Right atrium auricular region (tissue), 2 donors: ENCODE data around the gene DNAH10. TPM values are rescaled to one million over a fixed set of nuclear protein-coding genes. Genes with fewer than 3 reads are reported as not detected.

Experiments
- DNase-seq: peaks from one replicate; pipeline ENCODE4 v3.0.0-alpha.2; 2019; ENCODE audit warnings: low spot score
- H3K27ac ChIP-seq, 2 donors: fragments of 200-600 bp; sonication (generic); 1 replicate in 1 of 2; 2 replicates in 1 of 2; pipeline ENCODE4 v1.5.1; 2016 to 2019
- H3K27me3 ChIP-seq, 2 donors: fragments of 200-600 bp; sonication (generic); one replicate each; pipeline versions ENCODE4 v1.5.1 to v1.6.0; 2017 to 2019
- H3K36me3 ChIP-seq: fragments of 200-600 bp; sonication (generic); one replicate; pipeline ENCODE4 v1.5.1; 2016
- H3K4me1 ChIP-seq, 2 donors: fragments of 200-600 bp; sonication (generic); one replicate each; pipeline versions ENCODE4 v1.5.1 to v1.6.0; 2017 to 2019
- H3K4me3 ChIP-seq, 2 donors: fragments of 200-600 bp; sonication (generic); 1 replicate in 1 of 2; 2 replicates in 1 of 2; pipeline ENCODE4 v1.5.1; 2017 to 2019; ENCODE audit warnings: mild to moderate bottlenecking in 1 of 2, moderate library complexity in 1 of 2
- H3K9me3 ChIP-seq, 2 donors: fragments of 200-600 bp; sonication (generic); one replicate each; pipeline ENCODE4 v1.5.1; 2019
- total RNA-seq, 2 donors: library from RNA; depleted of rRNA; stranded (reverse); fragments of >200 nt; gene quantifications; one replicate each; pipeline ENCODE4 v1.1.0, GENCODE V29; 2016
- TF ChIP-seq, protein P1 (sequence below), 2 donors: fragments of 200-600 bp; sonication (generic); IDR thresholded peaks; one replicate each; pipeline ENCODE4 v1.5.1; 2019; ENCODE audit warnings: antibody characterized with exemption in 2 of 2

Gene DNAH10
- total RNA-seq, 2 donors from 2014 or later = 0.11 TPM; not detected in 1

DNA sequence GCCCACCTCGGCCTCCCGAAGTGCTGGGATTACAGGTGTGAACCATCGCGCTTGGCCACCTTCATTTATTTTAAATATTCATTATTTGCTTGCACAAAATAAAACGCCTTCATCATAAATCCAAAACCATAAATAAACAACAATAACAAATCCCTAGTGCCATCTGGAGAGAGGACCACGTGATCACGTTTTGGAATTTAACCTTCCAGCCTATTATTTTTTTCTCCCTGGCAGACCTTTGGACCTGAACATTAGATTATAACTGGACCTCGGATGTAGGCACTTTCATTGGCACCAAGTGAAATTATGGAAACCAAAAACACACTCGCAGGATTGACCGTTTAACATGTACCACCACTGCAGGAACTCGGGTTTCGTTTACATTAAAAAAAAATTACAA is 2.0 kb downstream of the DNAH10 start:
- peaks cover 0 to 10% of the 10 kb centered on the region in 2 donors for H3K4me1 ChIP-seq
- no peak for DNase-seq
- H3K36me3 ChIP-seq = peaks cover 8% of the 10 kb centered on the region
- TF ChIP-seq, protein P1, sequence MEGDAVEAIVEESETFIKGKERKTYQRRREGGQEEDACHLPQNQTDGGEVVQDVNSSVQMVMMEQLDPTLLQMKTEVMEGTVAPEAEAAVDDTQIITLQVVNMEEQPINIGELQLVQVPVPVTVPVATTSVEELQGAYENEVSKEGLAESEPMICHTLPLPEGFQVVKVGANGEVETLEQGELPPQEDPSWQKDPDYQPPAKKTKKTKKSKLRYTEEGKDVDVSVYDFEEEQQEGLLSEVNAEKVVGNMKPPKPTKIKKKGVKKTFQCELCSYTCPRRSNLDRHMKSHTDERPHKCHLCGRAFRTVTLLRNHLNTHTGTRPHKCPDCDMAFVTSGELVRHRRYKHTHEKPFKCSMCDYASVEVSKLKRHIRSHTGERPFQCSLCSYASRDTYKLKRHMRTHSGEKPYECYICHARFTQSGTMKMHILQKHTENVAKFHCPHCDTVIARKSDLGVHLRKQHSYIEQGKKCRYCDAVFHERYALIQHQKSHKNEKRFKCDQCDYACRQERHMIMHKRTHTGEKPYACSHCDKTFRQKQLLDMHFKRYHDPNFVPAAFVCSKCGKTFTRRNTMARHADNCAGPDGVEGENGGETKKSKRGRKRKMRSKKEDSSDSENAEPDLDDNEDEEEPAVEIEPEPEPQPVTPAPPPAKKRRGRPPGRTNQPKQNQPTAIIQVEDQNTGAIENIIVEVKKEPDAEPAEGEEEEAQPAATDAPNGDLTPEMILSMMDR (IDR thresholded peaks at IDR 0.05) = no peak
- no peak overlapping the region for H3K27ac ChIP-seq
- H3K27me3 ChIP-seq = peaks cover 0 to 10% of the 10 kb centered on the region in 2 donors
- H3K4me3 ChIP-seq = no peak overlapping the region
- no peaks in the 10 kb centered on the region for H3K9me3 ChIP-seq

DNA sequence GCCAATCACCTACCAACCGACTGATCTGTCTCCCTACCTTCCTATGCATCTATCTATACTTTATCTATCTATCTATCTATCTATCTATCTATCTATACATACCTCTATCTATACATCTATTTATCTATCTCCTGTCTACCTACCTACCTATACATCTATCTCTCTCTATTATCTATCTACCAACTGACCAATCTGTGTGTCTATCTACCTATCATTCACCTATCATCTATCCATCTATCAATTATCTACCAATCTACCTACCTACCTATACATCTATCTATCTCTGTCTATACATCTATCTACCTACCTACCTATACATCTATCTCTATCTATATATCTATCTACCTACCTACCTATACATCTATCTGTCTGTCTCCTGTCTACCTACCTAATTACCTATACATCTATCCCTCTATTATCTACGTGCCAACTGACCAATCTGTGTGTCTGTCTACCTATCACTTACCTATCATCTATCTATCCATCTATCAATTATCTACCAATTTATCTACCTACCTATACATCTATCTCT is 3.5 kb downstream of the DNAH10 start:
- H3K4me3 ChIP-seq = no peak overlapping the region
- DNase-seq = no peak
- peaks cover 0 to 10% of the 10 kb centered on the region in 2 donors for H3K4me1 ChIP-seq
- no peaks in the 10 kb centered on the region for H3K9me3 ChIP-seq
- no peaks in the 10 kb centered on the region for H3K36me3 ChIP-seq
- H3K27me3 ChIP-seq = peaks cover 0 to 10% of the 10 kb centered on the region in 2 donors
- TF ChIP-seq, protein P1 (IDR thresholded peaks at IDR 0.05) = no peak
- no peak overlapping the region for H3K27ac ChIP-seq

DNA sequence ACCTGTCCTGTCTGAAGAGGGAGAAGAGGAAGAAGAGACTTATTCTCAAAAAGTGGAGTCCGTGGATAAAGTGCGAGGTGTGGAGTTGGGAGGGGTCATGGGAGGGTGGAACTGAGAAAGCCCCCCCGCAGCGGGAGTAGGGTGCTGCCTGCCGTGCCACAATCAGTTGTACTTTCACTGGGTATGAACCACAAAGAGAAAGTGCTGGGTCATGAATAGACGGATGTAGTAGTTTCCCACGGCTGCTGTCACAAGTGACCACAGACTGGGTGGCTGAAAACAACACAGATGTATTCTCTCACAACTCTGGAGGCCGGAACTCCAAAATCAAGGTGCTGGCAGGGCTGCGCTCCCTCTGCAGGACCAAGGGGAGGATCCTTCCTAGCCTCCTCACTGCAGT is 5.5 kb downstream of the DNAH10 start:
- Histone ChIP-seq H3K4me1 (peaks cover 0 to 2% of the 10 kb centered on the region in 2 donors), H3K27ac (no peak overlapping the region), H3K36me3 (no peaks in the 10 kb centered on the region), H3K9me3 (no peaks in the 10 kb centered on the region), H3K4me3 (no peak overlapping the region), H3K27me3 (peaks cover 0 to 2% of the 10 kb centered on the region in 2 donors)
- DNase-seq = no peak
- TF ChIP-seq, protein P1 (IDR thresholded peaks at IDR 0.05) = no peak

DNA sequence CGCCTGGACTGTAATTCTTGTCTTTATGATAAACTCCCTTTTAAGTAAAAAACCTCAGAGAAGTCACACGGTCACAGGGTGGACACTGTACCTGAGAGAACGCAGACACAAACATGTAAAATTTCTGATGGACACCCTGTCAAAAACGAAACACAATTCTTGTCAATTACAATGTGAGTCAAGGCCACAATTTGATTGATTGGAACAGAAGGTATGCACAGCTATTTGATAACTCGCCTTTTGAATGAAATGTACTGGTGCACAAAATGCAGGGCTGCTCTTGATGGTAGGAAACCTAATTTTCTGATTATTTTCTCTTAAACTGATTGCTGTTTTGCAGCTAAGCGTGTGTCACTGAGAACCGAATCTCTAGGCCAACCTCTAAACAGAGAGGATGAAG is 9.2 kb downstream of the DNAH10 start:
- TF ChIP-seq, protein P1 (IDR thresholded peaks at IDR 0.05) = no peak
- H3K27me3 ChIP-seq = no peaks in the 10 kb centered on the region
- H3K4me1 ChIP-seq = no peaks in the 10 kb centered on the region
- no peak for DNase-seq
- H3K27ac ChIP-seq = no peak overlapping the region
- H3K4me3 ChIP-seq = no peak overlapping the region
- H3K36me3 ChIP-seq = no peaks in the 10 kb centered on the region
- no peaks in the 10 kb centered on the region for H3K9me3 ChIP-seq

DNA sequence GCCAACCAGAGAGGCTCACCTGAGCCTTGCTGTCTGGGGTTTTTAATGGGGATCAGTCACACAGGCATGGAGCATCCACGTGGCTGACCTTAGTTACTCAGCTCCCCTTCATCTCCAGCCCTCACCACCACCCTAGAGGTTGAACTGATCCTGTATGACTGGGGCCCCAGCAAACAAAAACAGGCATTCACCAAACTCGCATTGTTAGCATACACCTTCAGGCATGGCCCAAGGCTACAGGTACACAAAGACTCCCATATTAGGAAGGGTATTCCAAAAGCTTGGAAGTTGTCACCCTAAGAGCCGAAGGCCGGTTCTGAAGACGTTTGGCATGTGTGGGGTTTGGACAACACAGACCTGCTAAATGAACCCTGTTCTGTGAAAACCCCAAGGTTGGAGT is 10.0 kb downstream of the DNAH10 start:
- H3K4me1 ChIP-seq = no peaks in the 10 kb centered on the region
- H3K27me3 ChIP-seq = no peaks in the 10 kb centered on the region
- H3K36me3 ChIP-seq = no peaks in the 10 kb centered on the region
- H3K4me3 ChIP-seq = no peak overlapping the region
- no peak overlapping the region for H3K27ac ChIP-seq
- TF ChIP-seq, protein P1 (IDR thresholded peaks at IDR 0.05) = no peak
- H3K9me3 ChIP-seq = no peaks in the 10 kb centered on the region
- no peak for DNase-seq

DNA sequence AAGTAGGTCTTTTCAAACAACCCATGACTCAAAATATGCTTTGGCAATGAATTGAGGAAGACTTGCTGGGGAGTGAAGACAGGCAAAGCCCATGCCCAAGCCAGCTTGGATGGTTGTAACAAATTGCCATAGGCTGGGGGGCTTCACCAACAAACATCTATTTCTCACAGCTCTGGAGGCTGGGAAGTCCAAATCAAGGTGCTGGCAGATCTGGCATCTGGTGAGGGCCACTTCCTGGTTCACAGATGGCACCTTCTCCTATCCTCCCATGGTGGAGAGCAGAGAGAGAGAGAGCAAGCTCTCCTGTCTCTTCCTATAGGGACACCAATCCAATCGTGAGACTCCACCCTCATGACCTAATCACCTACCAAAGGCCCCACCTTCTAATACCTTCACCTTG is 11.3 kb downstream of the DNAH10 start:
- TF ChIP-seq, protein P1 (IDR thresholded peaks at IDR 0.05) = no peak

More for the DNA sequence above, 11.3 kb downstream of the DNAH10 start:
- no peaks in the 10 kb centered on the region for H3K36me3 ChIP-seq
- no peak for DNase-seq
- no peaks in the 10 kb centered on the region for H3K9me3 ChIP-seq
- H3K27ac ChIP-seq = no peak overlapping the region
- H3K4me1 ChIP-seq = no peaks in the 10 kb centered on the region
- H3K27me3 ChIP-seq = no peaks in the 10 kb centered on the region
- no peak overlapping the region for H3K4me3 ChIP-seq
